Measurements from ENCODE around the gene TEX13A. TPM values are rescaled to one million over a fixed set of nuclear protein-coding genes. Genes with fewer than 3 reads are reported as not detected.

TEX13A gene
- total RNA-seq, 3 donors from 2014 or later (not counting 1 experiment from before 2014, with no cell fraction given): not detected

- TF ChIP-seq CTCF (IDR thresholded peaks at IDR 0.05): peak; percentile 31
- no peak overlapping the region for H3K27ac ChIP-seq (ENCODE audit: low read length)
- Mint-ChIP-seq H3K4me1 (no peaks in the 10 kb centered on the region), H3K9me3 (no peaks in the 10 kb centered on the region), H3K4me3 (no peak overlapping the region), H3K36me3 (no peaks in the 10 kb centered on the region), H3K27me3 (ENCODE audit: low read depth in 2 of 2) (no peaks in the 10 kb centered on the region), H3K27ac (no peak overlapping the region)
- H3K27me3 ChIP-seq (ENCODE audit: control insufficient read depth, insufficient read depth, low read length): no peaks in the 10 kb centered on the region
- no peak overlapping the region for H3K4me3 ChIP-seq (ENCODE audit: low read length)
- intact Hi-C loops (cut with micrococcal nuclease): no loop called here
- DNase-seq: peak in 1 of 2 donors; percentile 8
- ATAC-seq: no peak
- no peaks in the 10 kb centered on the region for H3K36me3 ChIP-seq (ENCODE audit: control insufficient read depth, insufficient read depth, low read length)
- H3K4me1 ChIP-seq (ENCODE audit: control insufficient read depth, insufficient read depth, low read length): no peaks in the 10 kb centered on the region
- no peaks in the 10 kb centered on the region for H3K9me3 ChIP-seq (ENCODE audit: control insufficient read depth, insufficient read depth, low read length)
- WGBS (ENCODE audit: insufficient coverage): 0% methylated on average over 1 of the region's 2 CpGs
Measured at GRCh38 chrX:105190252-105190853, 30.1 kb downstream of the TEX13A start.

GRCh38 chrX:105189093-105189492 is 31.4 kb downstream of the TEX13A start:
- Mint-ChIP-seq H3K36me3 (no peaks in the 10 kb centered on the region), H3K9me3 (no peaks in the 10 kb centered on the region), H3K27ac (no peak overlapping the region), H3K27me3 (ENCODE audit: low read depth in 2 of 2) (no peaks in the 10 kb centered on the region), H3K4me3 (no peak overlapping the region), H3K4me1 (no peaks in the 10 kb centered on the region)
- no peaks in the 10 kb centered on the region for H3K9me3 ChIP-seq (ENCODE audit: control insufficient read depth, insufficient read depth, low read length)
- no peak overlapping the region for H3K27ac ChIP-seq (ENCODE audit: low read length)
- TF ChIP-seq CTCF (IDR thresholded peaks at IDR 0.05): no peak
- no peaks in the 10 kb centered on the region for H3K36me3 ChIP-seq (ENCODE audit: control insufficient read depth, insufficient read depth, low read length)
- intact Hi-C loops (cut with micrococcal nuclease): no loop called here
- H3K4me3 ChIP-seq (ENCODE audit: low read length): no peak overlapping the region
- DNase-seq (no peak), ATAC-seq (no peak)
- no peaks in the 10 kb centered on the region for H3K27me3 ChIP-seq (ENCODE audit: control insufficient read depth, insufficient read depth, low read length)
- no peaks in the 10 kb centered on the region for H3K4me1 ChIP-seq (ENCODE audit: control insufficient read depth, insufficient read depth, low read length)
- 87% methylated on average over 6 of the region's 8 CpGs for WGBS (ENCODE audit: insufficient coverage)

DNA sequence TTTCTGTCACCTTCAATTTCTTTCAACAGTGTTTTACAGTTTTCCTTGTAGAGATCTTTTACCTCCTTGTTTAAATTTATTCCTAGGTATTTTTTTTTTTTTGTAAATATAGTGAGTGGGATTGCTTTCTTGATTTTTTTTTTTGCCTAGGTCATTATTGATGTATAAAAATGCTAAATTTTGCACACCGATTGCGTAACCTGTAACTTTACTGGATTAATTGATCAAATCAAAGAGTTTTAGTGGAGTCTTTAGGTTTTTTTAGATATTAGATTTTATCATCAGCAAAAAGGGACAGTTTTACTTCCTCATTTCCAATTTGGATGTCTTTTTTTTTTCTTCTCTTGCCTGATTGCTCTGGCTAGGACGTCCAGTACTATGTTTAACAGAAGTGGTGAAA is 40.9 kb downstream of the TEX13A start:
- Mint-ChIP-seq H3K27ac (no peak overlapping the region), H3K4me3 (no peak overlapping the region), H3K36me3 (no peaks in the 10 kb centered on the region), H3K4me1 (no peaks in the 10 kb centered on the region), H3K27me3 (ENCODE audit: low read depth in 2 of 2) (no peaks in the 10 kb centered on the region), H3K9me3 (peaks cover 0 to 3% of the 10 kb centered on the region in 2 donors)
- no peak for TF ChIP-seq CTCF (IDR thresholded peaks at IDR 0.05)
- no peak overlapping the region for H3K27ac ChIP-seq (ENCODE audit: low read length)
- H3K27me3 ChIP-seq (ENCODE audit: control insufficient read depth, insufficient read depth, low read length): no peaks in the 10 kb centered on the region
- ATAC-seq (no peak), DNase-seq (no peak)
- no CpG with 5 or more reads among the region's 3 CpGs for WGBS (ENCODE audit: insufficient coverage)
- no peaks in the 10 kb centered on the region for H3K9me3 ChIP-seq (ENCODE audit: control insufficient read depth, insufficient read depth, low read length)
- H3K36me3 ChIP-seq (ENCODE audit: control insufficient read depth, insufficient read depth, low read length): no peaks in the 10 kb centered on the region
- no peaks in the 10 kb centered on the region for H3K4me1 ChIP-seq (ENCODE audit: control insufficient read depth, insufficient read depth, low read length)
- H3K4me3 ChIP-seq (ENCODE audit: low read length): no peak overlapping the region
- intact Hi-C loops (cut with micrococcal nuclease): no loop called here

- no peaks in the 10 kb centered on the region for H3K36me3 ChIP-seq (ENCODE audit: control insufficient read depth, insufficient read depth, low read length)
- DNase-seq: no peak
- H3K9me3 ChIP-seq (ENCODE audit: control insufficient read depth, insufficient read depth, low read length): no peaks in the 10 kb centered on the region
- peaks cover 0 to 2% of the 10 kb centered on the region in 2 donors for H3K9me3 Mint-ChIP-seq
- H3K4me3 ChIP-seq (ENCODE audit: low read length): no peak overlapping the region
- no peaks in the 10 kb centered on the region for H3K27me3 Mint-ChIP-seq (ENCODE audit: low read depth in 2 of 2)
- no peaks in the 10 kb centered on the region for H3K4me1 ChIP-seq (ENCODE audit: control insufficient read depth, insufficient read depth, low read length)
- H3K27ac ChIP-seq (ENCODE audit: low read length): no peak overlapping the region
- H3K4me1 Mint-ChIP-seq: no peaks in the 10 kb centered on the region
- WGBS (ENCODE audit: insufficient coverage): 98% methylated on average over 4 of the region's 4 CpGs
- TF ChIP-seq CTCF (IDR thresholded peaks at IDR 0.05): no peak
- no peaks in the 10 kb centered on the region for H3K27me3 ChIP-seq (ENCODE audit: control insufficient read depth, insufficient read depth, low read length)
- no peaks in the 10 kb centered on the region for H3K36me3 Mint-ChIP-seq
- intact Hi-C loops (cut with micrococcal nuclease): no loop called here
- H3K4me3 Mint-ChIP-seq: no peak overlapping the region
- ATAC-seq: no peak
- no peak overlapping the region for H3K27ac Mint-ChIP-seq
Measured at GRCh38 chrX:105173071-105173470, 47.4 kb downstream of the TEX13A start.

Measured in natural killer cell (primary cell).